Fibroblast of the conjunctiva (primary cell): ENCODE results near the gene TBXAS1.

Experiments
- DNase-seq: peaks from one replicate; pipeline ENCODE4 v3.0.0-alpha.2; 2010; ENCODE audit warnings: low read depth

TBXAS1 gene

GRCh38 chr7:139829025-139829774, at the start of gene TBXAS1:
TSS of gene TBXAS1 (plus strand) at chr7:139829264. CDS start at chr7:139829391, 127 bp downstream.
- no peak for DNase-seq

- no peak for DNase-seq
Observed at GRCh38 chr7:139782932-139783331, 46.1 kb upstream of the TBXAS1 start.

DNA sequence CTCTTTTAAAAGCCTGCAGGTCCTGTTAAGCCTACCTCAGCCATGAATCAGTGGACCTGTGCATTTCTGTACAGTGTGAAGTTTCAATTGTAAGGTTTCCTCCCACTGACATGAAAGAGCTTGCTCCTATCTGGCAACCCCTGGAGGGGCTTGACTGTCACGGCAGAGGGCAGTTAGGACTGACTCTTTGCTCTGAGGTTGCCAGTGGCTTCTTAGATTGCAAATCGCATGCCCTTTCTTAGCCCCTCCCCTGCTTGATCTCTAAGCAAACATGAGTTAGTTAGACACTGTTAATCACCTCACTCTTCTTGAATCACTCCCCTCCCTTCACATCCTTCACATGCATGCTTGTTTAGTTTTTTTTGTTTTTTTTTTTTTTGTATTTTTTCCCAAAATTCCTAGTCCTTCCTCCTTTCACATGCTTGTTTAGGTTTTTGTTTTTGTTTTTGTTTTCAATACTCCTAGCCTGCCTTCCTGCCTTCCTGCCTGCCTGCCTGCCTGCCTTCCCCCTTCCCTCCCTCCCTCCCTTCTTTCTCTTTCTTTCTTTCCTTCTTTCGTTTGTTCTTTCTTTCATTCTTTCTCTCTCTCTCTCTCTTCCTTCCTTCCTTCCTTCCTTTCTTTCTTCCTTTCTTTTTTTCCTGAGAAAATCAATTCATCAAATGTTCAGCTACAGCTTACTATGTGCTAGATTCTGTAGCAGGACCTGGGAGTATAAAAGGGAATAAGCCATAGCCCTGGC, 45.2 kb upstream of the TBXAS1 start:
- no peak for DNase-seq

DNA sequence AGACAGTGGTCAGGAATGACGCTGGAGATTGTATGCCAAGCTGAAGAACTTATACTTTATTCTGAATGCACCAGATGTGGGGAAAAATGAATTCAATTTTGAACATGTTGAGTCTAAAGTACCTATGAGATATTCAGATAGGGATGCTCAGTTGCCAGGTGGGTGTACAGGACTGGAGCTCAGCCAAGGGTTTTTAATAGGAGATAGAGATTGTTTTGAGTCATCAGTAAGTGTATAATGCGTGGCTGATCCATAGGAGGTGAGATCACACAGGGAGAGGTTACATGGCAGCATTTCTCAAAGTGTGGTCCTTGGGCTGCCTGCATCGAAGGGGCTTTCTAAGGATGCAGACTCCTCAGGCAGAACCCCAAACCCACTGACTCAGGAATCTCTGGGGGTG, 44.4 kb upstream of the TBXAS1 start:
- DNase-seq = no peak

DNA sequence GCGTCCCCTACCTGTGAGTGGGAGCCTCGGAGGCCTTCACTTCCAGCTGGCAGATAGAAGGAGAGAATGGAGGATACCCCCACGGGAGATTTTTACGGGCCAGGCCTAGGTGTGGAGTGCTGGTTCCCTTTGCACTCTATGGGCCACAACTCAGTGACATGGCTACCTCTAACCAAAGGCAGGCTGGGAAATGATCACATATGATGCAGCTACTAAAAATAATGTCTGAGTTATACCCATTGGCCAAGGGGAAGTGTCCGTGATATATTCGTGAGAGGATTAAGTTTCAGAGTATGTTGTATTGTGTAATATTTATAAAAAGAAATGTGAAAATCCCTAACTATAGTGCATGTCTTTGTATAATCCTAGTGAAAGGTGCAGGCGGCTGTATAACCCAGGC, 37.7 kb upstream of the TBXAS1 start:
- no peak for DNase-seq

- DNase-seq = no peak
Observed at GRCh38 chr7:139797607-139798006, 31.5 kb upstream of the TBXAS1 start.

DNA sequence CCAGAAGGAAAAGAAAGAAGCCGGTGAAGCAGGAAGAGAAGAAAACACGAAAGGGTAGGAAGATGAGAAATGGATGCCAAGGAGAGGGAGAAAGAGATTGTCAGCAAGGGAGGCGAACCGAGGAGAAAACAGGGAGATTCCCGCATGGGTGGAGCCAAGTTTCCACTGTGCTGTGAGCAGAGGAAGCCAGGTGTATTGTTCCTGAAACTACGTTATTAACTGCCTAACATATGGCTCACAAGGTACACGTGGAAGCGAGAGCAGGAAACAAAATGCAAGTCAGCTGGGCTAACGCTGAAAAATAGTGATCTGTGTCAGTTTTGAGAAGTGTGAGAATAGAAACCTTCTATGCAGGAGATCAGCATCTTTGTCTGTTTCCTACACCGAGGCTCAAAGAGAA, 30.8 kb upstream of the TBXAS1 start:
- no peak for DNase-seq

DNA sequence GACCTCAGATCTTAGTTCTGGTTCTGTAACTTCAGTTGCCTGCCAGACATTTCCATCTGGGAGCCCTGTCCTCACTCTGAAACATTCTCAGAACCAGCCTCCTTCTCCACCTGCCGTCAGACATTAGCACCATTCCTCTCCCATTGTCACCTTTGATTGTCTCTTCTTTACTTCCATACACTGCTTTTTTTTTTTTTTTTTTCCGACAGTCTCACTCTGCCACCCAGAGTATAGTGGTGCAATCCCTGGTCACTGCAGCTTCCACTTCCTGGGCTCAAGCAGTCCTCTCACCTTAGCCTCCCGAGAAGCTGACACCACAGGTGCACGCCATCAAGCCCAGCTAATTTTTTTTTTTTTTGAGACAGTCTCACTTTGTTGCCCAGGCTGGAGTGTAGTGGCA, 30.2 kb upstream of the TBXAS1 start:
- DNase-seq = no peak

GRCh38 chr7:139799586-139799985, 29.5 kb upstream of the TBXAS1 start:
- no peak for DNase-seq

GRCh38 chr7:139804571-139804970, 24.5 kb upstream of the TBXAS1 start:
- no peak for DNase-seq

DNA sequence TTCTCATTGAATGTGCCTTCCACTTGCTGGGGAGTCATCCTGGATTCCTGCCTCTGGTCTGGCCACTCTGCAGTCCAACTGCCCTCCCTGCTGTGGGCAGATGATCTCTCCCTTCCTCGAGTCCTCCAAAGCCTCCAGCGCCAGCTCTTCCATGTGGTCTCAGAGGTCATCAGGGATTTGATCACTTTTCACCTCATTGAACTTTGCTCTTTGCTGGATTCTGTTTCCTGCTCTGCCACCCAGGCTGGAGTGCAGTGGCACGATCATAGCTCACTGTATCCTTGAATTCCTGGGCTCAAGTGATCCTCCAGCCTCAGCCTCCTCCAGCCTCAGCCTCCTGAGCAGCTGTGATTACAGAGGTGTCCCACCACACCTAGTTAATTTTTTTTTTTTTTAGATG, 22.1 kb upstream of the TBXAS1 start:
- no peak for DNase-seq

DNA sequence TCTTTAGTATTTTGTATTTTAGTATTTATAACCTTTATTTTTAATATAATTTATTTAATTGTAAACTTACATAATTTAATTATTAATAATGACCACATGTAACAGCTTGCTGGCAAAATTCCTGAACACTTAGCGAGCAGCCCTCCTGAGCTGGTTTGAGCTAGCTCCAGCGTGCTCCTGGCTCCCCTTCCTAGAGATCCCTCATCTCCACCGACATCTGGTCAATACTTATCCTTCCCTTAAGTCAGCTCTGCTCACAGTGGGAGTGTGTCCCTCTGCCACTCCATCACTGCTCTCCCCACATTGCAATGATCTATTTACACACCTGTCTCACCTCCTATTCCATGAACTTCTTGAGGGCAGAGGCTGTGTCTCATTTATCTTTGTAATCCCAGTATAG, 20.6 kb upstream of the TBXAS1 start:
- DNase-seq = no peak

DNA sequence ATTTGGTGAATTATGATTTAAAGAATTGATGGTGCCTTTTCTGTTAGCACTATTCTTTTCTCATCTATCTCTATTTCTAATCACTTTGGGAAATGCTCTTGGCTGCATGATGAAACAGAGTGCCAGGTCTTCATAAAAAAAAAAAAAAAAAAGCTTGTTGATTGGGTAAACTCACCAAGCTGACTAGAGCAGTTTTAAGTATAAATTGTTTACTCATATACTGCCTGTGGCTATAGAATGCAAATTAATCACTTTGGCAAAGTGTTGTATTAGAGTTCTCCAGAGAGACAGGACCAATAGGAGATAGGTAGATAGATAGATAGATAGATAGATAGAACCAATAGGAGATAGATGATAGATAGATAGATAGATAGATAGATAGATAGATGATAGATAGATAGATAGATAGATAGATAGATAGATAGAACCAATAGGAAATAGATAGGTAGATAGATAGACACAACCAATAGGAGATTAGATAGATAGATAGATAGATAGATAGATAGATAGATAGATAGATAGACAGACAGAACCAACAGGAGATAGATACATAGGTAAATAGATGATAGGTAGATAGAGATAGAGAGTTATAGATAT, 20.1 kb upstream of the TBXAS1 start:
- no peak for DNase-seq

GRCh38 chr7:139811066-139811465, 18.0 kb upstream of the TBXAS1 start:
- DNase-seq = no peak

DNA sequence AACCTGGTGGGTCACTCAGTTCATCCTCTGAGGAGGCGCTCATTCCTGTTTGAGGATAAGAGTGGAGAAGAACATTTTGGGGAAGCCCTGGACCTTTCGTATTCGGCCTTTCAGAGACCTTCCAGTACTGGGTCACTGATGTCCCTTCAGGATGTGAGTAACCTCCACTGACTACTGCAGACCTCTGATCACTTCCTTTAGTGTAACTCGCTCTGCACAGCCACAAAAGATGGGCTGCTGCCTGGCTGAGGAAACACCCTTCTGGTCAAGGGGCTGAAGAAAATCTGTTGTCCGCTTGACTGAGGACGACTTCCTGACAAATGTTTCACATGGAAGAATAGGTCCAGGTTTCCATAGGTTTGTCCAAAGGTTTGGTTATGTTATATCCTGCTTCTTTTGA, 15.9 kb upstream of the TBXAS1 start:
- DNase-seq = no peak

GRCh38 chr7:139813689-139814088, 15.4 kb upstream of the TBXAS1 start:
- DNase-seq = no peak

DNA sequence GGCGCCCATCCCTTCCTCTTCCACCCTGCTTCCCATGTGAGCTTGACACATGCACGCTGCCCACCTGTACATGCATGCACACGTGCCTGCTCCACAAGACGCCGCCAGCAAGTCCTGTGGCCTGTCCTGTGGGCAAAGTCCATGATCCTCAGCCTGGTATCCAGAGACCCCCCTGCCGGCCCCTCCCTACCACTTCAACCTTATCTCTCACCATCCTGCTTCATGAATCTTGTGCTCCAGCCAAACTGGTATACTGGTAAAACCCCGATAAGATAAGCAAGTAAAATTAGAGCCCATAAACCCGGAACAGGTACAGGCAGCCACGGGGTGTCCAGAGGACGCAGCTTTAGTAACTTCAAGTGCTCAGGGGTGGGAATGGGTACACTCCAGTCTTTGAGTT, 11.8 kb upstream of the TBXAS1 start:
- DNase-seq = no peak

DNA sequence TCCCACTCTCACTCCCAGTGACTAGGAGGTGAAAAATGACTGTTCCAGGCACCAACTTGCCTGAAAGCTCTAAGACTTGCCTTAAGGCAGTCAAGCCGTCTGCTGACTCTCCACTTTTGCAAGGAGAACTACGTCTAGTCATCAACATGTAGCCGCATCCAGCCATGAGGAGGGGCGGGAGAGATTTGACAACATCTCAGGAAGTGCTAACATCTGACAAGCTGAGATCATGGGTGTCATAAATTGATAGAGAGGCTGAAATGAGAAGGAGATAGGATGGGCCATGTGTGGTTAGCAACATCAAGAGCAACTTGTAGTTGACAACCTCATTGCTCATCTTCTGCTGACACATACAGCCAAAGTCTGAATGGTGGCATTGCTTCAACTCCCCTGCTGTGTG, 9.0 kb upstream of the TBXAS1 start:
- DNase-seq = no peak

DNA sequence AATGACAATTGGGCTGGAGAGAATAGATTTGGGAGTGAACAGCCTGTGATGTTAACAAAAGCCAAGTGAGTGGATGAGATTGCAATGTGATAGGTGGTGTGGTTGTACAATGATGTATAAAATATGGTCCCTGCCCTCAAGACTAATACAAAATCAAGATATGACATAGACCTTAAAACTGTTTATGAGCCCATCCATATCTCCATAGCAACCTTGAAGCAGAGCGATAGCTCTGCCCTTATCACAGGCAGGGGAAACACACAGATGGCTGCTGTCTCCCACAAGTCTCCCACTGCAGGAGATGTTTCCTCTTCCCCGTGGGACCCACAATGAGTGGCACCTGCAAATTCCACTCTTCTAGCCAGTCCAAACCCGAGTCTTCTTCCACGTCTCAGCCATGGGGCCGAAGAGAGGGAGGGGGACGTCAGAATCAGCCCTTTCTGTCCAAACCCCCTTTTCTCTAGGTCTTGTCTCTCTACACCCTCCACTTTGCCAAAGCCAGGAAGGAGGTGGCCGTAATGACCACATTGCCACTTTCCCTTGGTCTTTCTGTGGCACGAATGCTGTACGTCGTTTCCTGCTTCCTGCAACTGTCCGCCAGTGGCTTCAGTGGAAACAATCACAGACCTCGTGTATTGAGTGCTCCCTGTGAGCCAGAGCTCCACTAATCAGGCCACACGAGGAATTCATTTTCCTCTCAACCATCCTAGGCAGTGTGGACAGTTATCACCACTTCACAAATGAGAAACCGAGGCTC, 7.5 kb upstream of the TBXAS1 start:
- DNase-seq = no peak

GRCh38 chr7:139822855-139823254, 6.2 kb upstream of the TBXAS1 start:
- no peak for DNase-seq

- DNase-seq = no peak
Observed at GRCh38 chr7:139823959-139824521, 5.0 kb upstream of the TBXAS1 start.

- DNase-seq = no peak
Observed at GRCh38 chr7:139825666-139826290, 3.3 kb upstream of the TBXAS1 start.
